HG03378 (cell line): ENCODE results near the gene POLD2.

Experiments used
- ATAC-seq: cut with Tn5 transposase; IDR thresholded peaks from one replicate; pipeline ENCODE4 v1.9.1; 2021; ENCODE audit warnings: mild to moderate bottlenecking, moderate library complexity; ENCODE audit not compliant: unreplicated experiment

POLD2 gene

DNA sequence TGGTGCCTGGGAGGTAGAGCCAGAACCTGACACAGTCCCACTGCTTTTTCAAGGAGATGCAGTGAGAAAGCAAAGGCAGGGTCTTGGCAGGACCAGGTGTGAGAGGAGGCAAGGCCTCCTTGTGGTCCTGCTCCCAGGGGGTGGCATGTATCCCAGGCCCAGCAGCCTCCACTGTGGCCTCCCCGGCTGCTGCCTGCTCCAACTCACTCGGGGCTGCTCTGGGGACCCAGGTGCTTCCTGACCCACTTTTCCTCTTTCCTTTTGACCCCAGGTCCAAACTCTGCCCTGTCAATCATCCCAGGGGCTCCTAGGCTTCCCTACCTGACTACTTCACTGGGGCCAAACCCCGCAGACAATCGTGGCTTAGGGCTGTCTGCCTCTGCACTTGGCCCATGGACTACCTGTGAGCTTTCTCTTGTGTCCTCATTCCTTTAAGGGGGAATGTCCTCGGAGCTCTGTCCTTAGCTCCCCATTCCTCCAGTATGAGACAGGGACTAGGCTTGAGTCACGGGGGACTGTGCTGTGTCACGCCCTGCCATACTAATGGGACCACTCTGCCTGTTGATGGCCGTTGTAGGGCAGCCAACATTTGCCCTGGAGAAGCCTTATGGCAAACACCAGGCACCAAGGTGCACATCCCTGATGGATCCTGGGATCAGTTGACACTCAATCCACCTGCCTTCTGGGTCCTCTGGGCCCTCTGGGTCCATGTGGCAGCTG is 20.3 kb downstream of the POLD2 start:
- ATAC-seq = no peak

DNA sequence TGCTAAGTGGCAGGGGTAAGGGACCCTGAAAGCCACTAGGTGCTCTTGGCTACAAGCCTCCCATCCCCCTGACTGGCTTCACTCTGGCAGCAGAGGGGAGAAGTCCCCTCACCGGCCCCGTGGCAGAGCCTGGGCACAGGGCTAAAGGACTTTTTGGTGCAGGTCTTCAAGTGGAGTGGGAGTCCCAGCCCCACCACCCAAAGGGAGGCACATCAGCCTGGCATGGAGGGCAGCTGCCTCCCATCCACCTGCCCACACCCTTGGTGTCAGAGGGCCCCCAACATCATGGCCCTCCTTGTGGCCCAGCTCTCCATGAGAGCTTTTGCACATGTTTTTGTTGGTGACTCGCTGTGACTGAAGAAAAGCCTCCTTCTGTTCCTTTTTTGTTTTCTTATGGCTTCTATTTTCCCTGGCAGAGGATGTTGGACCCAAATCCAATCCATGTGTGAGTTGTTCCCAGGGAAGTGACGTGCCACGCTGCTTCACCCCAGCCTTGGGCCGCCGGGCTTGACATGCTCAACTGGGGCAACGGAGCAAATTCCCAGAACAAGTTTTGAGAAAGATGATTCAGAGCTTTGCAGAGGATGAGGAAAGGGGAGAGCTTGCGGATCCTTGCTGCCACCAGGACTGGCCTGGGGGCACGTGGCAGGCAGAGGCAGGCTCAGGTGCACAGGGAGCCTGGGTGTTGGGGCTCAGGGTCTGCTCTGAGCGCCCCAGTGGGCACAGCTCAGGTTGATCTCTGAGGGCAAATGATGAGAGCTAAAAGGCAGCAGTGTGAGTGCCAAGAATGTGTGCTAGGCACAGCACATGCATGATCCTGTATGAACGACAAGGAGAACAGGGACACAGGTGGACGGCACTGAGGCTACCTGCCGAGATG is 21.1 kb downstream of the POLD2 start:
- ATAC-seq = no peak

DNA sequence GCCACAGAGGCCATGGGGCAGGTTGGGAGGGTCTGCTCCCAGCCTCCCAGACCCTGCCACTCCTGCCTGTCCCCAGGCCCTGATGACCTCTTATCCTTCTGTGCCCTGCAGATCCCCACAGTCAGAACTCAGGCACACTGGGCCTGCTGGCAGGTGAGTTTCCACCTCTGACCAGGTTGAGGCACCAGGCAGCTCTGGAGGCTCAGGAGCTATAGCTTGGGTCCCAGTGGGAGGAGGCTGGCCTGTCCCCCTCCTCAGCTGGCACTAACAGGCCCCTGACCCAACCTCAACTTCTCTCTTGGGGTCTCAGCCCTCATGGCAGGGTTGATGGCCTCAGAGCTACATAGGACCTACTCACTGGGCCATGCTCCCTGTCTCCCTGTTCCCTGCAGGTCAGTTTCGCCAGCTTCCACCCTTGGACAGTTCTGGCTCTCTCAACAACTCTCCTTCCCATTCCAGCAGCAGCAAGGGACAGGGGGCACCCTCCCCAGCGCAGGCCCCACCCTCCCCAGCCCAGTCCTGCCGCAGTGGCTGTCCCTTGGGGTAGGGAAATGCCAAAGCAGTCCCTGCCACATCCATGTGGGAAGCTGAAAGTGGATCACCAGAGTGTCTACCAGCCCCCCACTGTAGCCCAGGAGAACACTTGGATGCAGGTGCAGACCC is 21.9 kb downstream of the POLD2 start:
- no peak for ATAC-seq

DNA sequence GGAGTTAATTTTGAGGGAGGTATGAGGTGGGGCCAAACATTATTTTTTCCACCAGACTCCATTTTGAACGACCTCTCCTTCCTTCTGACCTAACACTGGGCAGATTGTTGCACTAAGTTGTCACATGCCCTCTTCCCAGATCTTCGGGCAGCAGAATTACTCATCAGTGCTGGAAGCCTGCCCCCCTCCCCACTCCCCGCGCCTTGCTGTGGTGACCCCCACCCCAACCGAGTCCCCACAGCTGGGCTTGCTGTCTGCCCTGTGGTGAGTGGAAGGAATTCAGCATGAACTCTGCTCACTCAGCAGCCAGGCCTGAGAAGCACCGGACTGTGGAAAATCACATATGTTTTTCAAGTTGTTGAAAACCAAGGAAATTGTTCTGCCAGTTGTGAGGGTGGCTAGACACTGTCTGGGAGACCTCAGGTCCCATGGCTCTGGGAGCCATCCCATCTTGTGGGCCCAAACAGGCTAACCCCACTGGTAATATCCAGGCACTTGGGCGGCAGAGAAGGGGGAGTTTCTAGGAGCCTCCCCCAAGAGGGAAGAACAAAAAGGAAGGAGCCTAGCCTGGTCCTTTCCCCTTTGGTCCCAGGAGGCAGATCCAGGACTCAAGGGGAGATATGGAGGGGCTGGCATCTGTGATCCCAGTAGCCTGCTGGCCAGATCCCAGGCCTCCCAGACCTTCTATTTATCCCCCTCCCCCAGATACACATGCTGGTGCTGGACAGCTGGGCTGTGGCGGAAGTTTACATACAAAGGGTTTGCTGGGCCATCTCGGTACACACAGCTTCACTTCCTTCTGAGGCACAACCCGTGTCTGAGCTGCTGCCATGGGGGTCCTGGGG is 22.7 kb downstream of the POLD2 start:
- ATAC-seq = no peak

DNA sequence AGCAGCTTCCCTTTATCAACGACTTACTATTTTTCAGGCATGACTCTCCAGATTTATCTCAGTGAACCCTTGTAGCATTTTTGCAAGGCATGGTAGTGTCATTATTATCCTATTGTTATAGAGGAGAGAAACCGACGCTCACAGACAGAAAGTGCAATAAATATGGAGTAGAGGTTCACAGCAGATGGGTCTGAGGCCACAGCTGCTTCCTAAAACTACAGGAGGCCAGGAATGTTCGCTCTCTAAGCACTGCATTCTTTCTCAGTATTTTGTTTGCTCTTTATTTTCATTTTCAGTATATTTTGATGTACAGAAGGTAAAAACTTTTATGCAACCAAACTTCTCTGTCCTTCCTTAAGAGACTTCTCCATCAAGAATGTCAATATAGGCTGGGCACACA is 23.7 kb downstream of the POLD2 start:
- no peak for ATAC-seq

DNA sequence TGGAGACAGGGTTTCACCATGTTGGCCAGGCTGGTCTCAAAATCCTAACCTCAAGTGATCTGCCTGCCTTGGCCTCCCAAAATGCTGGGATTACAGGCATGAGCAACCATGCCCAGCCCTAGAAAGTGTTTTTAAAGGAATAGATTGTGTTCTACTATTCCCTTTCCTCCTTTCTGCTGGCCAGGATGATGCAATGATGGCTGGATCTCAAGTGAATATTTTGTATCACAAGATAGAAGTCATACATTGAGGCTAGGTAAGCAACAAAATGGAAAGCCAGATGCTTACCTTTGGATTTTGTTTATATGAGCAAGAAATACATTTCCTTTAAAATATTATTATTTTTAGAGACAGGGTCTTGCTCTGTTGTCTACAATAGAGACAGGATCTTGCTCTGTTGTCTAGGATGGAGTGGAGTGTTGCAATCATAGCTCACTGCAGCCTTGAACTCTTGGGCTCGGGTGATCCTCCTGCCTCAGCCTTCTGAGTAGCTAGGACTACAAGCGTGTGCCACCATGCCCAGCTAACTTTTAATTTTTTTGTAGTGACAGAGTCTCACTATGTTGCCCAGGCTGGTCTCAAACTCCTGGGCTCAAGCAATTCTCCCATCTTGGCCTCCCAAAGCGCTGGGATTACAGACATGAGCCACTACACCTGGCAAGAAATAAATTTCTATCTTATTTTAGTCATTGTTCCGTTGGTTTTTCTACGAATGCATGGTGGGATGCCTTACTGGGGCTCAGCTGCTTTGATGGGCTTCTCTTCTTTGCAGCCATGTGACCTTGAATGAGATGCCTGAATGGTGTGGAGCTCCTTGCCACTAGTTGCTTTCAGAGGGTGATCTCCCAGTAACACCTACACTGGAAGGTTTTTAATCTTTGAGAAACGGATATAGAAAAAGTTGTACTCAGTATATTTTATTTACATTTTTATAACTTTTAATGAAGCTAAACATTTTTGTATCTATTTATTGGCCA is 25.0 kb downstream of the POLD2 start:
- no peak for ATAC-seq

DNA sequence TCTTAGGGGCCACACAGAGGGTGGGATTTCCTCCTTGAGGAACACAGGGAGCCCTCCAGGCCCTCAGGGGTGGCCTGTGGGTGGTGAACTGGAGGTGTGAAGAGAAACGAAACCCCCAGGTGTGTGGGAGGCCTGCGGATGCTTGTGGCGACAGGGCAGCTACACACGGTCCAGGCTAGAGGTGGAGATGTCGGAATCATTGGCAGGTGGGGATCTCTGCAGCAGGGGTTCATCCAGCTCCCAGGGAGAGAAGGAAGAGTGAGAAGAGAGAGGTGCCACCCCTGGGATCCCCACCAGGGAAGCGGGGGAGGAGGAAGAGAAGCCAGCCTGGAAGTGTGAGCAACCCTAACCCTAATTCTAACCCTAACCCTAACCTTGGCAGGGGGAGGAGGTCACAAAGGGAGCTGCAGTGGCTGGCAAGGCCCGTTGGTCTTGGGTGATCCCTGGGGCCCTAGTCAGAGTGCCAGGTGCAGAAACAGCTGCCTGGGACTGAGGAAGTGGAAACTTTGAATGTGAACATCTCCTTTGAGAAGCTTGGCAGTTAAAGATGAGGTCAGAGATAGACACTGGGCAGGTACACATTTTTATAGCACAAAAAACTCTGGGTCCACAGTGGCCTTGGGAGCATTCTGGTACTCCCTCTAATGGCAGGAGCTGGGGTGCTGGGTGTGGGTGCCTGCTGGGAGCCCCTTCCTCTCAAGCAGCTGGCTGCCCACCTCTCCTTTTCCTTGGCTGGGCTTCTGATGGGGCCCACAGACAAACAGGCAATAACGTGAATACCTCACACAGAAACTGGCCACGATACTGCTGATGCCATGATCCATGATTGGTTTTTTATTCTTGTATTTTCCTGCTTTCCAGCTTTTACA is 26.1 kb downstream of the POLD2 start:
- peak; percentile 77 for ATAC-seq

DNA sequence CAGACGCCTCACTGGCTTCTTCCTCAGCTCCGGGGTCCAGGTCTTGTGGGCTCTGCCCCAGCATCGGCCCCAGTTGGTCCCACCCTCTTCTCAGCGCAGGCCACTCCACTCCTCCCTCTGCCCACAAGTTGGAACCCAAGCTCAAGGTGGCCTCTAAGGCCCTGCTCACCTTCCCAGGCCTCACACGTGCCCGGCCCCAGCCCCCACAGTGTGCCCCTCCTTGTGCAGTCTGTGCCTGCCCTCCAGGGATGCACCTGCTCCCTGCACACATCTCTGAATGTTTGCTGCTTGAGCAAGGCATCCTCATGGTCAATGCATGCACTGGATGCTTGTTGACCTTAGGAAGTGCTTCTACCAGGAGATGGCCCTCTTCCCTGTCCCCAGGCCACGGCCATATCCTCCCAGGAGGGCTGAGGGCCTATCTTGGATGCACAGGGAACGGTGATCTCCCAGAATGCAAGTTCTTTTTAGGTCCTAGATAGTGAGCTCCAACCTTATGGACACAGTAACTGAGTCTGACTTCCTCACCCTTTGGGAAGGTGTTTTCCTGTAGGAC is 26.9 kb downstream of the POLD2 start:
- ATAC-seq = no peak

DNA sequence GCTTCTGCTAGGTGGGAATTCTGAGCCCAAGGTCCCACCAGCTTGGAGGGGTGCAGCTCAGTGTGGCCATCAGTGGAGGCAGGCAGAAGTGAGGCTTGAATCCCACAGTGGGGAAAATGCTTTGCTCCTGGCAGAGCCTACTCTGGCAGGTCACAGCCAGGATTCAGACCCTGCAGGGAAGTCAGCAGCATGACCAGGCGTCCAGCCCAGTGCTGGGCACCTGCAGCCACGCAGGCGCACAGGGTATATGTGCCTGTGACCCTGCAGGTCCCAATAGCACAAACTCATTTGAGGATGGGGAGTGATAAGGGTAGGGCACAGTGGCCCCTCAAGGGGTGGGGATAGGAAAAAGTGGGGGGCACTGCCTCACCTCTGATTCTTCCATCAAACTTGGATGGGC is 27.6 kb downstream of the POLD2 start:
- no peak for ATAC-seq

DNA sequence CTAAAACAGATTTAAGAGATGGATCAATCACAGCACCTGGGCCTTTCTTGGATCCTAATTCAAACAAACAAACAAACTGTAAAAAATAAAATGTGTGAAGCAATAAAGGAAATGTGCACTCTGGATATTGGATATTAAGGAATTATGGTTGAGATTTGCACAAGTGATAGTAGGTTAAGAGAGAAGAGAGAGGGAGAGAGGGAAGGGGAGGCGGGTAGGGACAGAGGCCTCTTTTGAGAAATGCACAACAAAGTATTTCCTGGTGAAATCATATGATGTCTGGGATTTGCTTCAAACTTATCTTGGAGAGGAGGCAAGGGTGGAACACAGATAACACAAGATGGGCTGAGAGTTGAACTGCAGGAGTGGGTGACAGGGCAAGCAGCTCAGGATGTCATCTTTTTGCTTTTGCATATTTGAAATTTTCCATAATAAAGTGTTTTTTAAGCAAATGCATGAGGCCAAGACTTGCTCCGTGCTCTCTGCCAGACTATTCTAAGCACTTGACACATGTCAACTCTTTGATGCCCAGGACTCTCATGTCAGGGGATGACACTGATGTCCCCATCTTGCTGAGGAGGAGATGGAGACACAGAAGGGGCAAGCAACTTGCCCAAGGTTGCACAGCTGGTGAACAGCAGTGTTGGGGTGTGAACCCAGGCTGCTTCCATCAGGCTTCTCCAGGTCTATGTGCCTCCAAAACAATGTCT is 28.3 kb downstream of the POLD2 start:
- no peak for ATAC-seq

DNA sequence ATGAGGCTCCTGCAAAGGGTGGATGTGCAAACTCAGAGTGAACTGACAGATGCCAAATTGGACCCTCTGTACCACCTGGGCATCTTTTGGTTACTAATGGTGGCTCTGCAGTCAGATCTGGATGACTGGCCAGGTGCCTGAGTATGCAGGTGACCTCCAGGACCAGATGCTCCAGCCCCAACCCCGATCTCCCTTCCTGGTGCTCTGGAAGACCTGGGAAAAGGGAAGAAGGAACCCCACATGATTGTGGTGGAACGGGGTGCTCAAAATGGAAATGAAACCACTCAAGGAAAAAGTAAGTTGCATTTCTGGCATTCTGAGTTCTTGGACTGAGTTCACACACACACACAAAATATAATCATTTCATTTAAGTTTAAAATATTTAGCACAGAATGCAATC is 29.0 kb downstream of the POLD2 start:
- ATAC-seq = no peak

DNA sequence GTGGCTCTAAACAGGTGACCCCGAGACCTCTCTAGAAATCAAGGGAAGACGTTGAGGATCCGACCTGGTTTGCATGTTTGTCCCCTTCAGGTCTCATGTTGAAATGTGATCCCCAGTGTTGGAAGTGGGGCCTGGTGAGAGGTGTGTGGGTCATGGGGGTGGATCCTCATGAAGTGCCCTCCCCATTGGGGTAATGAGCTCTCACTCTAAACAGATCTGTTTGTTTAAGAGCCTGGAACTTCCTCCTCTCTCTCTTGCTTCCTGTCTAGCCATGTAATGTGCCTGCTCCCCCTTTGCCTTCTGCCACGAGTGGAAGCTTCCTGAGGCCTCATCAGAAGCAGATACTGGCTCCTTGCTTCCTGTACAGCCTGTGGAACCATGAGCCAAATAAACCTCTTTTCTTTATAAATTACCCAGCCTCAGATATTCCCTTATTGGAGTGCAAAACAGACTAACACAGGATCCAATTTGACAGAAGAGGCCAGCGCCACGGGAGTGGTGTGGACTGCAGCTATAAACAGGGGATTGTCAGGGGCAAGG is 30.2 kb downstream of the POLD2 start:
- ATAC-seq = no peak

DNA sequence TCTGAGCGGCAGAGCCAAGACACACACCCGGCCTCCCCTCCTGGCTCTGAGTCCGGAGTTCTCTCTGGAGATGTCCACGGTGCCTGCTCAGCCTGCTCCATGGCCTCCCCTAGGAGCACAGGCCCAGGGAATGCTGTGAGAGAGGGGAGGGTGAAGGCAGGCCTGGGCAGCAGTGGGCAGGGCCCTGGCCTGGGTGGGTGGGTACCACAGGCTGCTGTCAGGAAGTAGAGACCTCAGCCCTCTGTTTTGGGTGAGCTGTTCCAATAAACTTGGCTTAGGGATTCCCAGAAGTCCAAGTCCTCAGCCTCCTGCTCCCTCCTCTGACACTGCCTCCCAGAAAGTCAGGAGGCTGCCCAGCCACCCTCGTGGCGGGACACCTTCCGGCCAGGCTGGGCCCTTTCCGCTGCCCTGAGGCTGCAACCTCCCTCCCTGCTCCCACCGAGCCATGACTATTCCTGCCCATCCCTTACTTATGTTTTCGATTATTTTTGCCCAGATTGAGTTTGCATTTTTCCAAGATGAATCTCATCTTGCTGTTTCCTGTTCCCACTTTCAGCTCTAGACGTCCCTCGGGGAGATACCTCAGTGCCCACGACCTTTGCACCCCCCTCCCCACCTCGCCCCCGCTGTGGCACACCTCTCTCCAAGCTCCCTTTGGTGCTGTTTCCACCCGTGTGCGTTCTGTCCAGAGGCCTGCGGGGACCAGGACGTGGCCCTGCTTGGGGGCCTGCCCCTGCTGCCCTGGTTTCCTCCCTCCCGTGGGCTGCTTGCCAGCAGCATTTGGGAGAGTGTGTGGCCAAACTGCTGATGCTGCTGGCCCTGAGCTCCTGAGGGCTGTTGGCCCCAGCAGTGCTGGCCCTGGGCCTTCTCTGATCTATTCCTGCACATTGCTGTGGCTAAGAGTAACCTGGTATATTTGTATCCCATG is 35.2 kb downstream of the POLD2 start:
- no peak for ATAC-seq

DNA sequence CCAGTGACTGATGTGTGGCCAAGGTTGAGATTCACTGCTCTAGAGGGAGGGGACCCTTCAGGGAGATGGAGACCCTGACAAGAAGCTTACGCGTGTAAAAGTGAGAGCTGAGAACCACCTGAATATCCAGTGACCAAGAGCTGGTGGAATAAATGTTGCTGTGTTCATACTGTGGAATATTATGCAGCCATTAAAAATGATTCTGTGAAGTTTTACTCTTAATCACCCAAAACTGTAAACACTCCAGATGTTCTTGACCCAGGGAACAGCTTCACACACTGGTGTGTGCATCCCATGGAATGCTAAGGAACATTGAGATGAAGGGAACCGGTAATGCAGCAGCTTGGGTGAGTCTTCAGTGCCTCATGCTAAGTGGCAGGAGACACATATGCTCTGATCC is 36.7 kb downstream of the POLD2 start:
- no peak for ATAC-seq

DNA sequence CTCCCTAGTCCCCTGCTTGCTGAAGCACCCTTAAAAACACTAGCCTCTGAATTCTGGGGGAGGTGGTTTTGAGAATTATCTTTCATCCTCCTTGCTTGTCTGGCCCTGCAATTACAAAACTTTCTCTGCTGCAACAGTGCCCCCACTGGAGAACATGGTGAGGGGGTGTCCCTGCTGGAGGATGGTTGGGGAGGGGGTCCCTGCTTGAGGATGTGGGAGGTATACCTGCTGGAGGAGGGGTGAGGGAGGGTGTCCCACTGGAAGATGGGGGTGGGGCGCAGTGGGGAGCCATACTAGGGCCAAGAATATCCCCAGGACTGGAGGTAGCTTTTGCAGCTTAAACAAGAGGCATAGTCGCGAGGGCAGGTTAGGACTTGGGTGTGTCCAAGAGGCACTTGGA is 37.8 kb downstream of the POLD2 start:
- ATAC-seq = no peak

DNA sequence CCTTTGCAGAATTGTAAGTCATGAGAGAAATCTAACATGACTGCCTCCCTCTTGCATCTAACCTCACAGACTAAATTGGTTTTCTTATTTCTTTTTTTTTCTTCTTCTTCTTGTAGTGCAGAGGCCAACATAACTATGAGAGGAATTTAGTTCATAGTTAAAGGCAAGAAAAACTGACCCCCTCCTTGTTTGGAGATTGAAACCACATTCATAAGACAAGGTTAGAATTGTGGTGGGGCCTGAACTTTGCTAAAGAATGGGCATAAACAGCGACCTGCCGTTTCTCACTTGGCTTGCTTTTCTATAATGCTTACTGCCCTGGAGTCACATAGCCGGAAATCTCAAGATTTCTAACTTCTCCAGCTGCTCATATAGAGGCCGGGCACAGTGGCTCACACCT is 38.6 kb downstream of the POLD2 start:
- ATAC-seq = no peak

DNA sequence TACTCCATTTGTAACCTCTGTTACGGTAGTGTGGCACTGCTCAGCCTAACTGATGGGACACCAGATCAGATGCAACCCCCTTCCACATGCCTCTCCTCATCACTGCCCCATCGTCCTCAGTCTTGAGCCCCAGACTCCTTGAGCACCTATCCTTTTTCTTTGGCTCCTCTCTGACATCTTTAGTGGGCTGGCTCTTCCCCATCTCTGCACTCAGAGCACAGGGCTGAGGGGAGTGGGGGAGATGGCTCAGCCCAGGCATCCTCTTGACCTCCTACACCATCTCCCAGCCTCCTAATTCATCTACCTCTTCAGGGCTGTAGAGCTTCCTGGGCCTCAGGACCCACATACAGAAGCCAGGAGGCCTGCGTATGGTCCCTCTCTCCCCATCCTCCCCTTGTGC is 39.6 kb downstream of the POLD2 start:
- no peak for ATAC-seq
